Fibroblast of skin of right biceps (primary cell): ENCODE data around the gene RETREG2.

Experiments
- DNase-seq: peaks from one replicate; pipeline ENCODE4 v3.0.0-alpha.2; 2013

The RETREG2 gene

DNA sequence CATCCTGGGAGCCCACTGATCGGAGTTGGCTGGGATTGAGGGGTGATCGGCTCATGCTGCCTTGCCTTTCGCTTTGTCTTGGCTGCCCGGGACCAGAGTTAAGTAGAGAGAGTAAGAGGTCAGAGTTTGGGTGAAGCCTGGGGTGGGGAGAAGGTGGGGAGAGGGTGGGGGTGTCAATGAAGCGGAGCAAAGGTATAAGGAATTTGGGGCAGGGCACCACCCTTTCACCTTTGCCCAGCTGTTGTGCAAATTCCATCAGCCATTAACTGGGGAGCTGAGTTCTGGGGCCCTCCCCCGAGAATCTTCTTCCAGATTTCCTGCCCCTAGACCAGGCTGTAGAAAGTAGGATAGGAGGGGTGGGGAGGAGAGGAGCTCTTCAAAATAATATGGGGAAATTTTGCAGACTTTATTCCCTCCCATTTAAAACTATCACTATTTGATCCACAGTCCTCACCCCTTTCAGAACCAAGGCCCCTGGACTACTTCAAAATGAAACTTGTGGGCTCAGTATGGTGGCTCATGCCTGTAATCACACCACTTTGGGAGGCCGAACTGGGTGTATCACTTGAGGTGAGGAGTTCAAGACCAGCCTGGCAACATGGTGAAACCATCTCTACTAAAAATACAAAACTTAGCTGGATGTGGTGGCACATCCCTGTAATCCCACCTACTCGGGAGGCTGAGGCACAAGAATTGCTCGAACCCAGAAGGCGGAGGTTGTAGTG, 8.0 kb upstream of the RETREG2 start, which contains the start of gene SLC23A3:
TSS of gene SLC23A3 (minus strand) at position 100 of the 725 bp plus-strand sequence. CDS start at position 55, 45 bp downstream.
- DNase-seq, result no peak

DNA sequence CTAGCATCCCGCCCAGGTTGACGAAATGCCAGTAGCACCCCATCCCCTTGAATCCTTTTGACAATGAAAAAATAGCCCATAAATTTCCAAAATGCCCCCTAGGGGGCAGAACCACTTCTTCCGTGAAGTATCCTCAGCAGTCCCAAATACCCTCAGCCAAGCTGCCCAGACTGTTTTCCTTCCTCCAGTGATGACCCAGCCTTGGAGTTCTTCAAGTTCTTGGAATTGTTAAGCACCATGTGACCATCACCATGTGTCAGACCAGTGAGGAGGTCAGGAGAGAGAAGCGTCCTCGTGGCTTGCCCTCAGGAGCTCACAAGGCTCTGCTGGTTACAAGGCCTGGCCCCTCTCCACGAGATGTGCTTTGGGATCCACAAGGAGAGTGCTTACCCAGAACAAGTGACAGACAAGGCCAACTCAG, 6.8 kb upstream of the RETREG2 start:
- DNase-seq, result peak; percentile 72

- no peak for DNase-seq
These were observed 5.6 kb upstream of the RETREG2 start for GRCh38 chr2:219172231-219173154.

DNA sequence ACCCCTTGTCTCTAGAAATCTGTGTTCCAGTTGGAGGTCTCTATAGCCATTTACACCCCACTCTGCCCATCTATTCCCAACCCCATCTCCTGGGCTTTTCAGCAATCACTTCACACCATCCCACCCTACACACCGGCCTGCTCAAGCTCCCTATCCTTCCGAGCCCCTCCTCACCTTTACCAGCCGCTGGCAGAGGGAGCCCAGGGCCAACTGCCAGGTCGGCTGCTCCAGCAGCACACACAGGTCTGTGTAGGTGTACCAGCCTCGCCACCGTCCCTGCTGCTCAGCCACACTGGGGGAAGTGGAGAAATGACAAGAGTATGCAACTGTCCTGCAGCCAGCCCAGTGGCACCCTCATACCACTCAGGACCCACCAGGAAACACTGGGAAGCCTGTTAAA, 4.9 kb upstream of the RETREG2 start:
- no peak for DNase-seq

GRCh38 chr2:219174146-219174545, 3.9 kb upstream of the RETREG2 start:
- DNase-seq, result no peak

- DNase-seq, result no peak
These were observed 3.3 kb upstream of the RETREG2 start for GRCh38 chr2:219174801-219175200.

DNA sequence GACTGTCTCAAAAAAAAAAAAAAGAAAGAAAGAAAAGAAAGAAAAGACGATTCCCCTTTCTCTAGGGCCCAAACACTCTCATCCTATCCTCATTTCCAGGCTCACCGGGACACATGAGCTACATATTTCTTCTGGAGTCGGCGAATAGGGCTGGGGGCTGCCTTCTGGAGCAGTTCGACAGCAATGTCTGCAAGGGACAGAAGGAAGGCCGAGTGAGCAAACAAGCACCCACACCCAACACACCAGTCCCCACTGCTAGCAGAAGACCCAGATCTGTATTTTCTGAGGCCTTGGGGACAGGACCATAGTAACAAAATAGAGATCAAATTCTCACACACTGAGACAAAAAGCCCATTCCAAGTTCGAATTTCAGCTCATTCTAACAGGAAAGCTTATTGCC, 2.6 kb upstream of the RETREG2 start:
- DNase-seq, result no peak

DNA sequence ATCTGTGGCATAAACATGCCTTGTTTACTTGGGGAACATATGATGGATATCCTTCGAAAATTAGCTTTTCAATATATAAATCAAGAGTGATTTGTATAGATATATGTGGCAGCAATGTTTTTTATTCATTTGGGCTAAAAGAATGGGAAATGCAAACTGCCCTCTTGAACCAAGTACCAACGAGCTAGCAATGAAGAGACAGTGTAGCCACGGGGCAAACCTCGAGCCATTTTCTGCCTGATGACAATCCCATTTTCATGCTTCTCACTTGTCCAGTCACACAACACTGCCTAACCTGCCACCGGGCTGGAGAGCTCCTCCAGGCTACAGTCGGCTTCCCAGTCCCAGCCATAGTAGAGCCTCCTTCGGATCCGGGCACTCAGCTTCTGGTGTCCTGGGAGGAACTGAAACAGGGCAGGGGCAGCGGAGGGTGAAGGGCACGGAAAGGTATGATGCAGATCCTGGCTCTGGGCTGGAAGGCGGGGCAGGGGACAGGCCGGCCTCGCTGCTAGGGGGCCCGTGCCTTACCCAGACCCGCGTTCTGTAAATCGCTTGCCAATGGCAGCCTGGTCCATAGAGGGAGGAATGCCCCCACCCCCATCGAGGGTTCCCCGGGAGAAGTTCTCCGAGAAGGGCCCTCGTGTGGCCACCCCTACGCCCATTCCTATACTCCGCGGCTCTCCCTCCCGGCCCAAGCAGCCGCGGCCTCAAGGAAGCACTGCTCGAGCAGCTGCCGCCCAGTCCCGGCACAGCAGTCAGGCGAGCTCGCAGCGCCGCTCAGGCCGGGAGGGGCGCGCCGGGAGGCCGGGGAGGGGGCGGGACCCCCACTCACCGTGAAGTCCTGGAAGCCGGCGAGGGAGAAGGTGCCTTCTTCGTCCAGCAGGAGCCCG, 1.9 kb upstream of the RETREG2 start:
- peak; percentile 29 for DNase-seq

- peak; percentile 82 for DNase-seq
These were observed 1.1 kb upstream of the RETREG2 start, which contains the start of gene CNPPD1 for GRCh38 chr2:219176818-219177551. Gene CNPPD1 (minus strand): TSS chr2:219176925. CDS start chr2:219176828, 97 bp downstream.

GRCh38 chr2:219178377-219179175, 501 bp downstream of the RETREG2 start:
- peak; percentile 15 for DNase-seq

DNA sequence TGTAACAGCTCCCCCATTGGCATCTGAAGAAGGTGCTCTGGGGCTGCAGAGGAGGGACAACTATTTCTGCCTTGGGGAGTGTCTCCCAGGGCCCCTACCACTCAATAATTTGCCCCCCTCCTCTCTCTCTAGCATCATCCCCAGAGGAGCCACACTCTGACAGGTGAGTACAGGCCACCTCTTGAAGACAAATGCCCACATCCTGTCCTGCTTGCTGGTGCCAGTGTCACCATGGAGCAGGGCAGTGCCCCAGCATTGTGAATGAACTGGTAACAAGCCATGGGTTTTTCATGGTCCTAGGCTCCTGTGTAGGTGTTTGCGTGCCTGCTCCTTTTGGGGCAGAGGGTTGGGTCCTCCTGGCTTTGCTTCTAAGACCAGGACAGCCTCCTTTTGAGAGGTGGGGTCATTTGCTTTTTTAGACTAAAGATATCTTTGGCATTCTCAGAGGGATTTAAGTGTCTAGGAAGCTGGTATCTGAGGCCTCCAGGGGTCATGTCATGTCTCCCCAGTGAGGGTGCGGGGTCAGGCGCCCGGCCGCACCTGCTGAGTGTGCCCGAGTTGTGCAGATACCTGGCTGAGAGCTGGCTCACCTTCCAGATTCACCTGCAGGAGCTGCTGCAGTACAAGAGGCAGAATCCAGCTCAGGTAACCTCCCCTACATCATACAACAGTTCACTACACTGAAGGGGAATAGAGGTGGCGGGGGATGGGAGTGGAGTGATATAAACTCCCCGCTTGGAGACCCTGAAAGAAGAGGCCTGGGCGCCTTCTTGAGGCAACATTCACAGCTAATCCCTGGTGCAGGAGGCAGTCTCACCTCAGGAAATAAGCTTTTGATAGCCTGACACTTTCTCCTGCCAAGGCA, 1.8 kb downstream of the RETREG2 start:
- DNase-seq, result no peak

GRCh38 chr2:219180961-219181360, 2.9 kb downstream of the RETREG2 start:
- no peak for DNase-seq

GRCh38 chr2:219181531-219181930, 3.5 kb downstream of the RETREG2 start:
- no peak for DNase-seq

DNA sequence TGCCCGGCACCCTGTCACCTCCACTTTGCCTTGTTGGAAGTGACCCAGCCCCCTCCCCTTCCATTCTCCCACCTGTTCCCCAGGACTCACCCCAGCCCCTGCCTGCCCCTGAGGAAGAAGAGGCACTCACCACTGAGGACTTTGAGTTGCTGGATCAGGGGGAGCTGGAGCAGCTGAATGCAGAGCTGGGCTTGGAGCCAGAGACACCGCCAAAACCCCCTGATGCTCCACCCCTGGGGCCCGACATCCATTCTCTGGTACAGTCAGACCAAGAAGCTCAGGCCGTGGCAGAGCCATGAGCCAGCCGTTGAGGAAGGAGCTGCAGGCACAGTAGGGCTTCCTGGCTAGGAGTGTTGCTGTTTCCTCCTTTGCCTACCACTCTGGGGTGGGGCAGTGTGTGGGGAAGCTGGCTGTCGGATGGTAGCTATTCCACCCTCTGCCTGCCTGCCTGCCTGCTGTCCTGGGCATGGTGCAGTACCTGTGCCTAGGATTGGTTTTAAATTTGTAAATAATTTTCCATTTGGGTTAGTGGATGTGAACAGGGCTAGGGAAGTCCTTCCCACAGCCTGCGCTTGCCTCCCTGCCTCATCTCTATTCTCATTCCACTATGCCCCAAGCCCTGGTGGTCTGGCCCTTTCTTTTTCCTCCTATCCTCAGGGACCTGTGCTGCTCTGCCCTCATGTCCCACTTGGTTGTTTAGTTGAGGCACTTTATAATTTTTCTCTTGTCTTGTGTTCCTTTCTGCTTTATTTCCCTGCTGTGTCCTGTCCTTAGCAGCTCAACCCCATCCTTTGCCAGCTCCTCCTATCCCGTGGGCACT, 4.5 kb downstream of the RETREG2 start:
- DNase-seq, result no peak

- no peak for DNase-seq
These were observed 5.2 kb downstream of the RETREG2 start for GRCh38 chr2:219183151-219183772.

- DNase-seq, result no peak
These were observed 6.0 kb downstream of the RETREG2 start for GRCh38 chr2:219184121-219184520.

GRCh38 chr2:219186754-219187456, 8.8 kb downstream of the RETREG2 start:
- DNase-seq, result no peak

DNA sequence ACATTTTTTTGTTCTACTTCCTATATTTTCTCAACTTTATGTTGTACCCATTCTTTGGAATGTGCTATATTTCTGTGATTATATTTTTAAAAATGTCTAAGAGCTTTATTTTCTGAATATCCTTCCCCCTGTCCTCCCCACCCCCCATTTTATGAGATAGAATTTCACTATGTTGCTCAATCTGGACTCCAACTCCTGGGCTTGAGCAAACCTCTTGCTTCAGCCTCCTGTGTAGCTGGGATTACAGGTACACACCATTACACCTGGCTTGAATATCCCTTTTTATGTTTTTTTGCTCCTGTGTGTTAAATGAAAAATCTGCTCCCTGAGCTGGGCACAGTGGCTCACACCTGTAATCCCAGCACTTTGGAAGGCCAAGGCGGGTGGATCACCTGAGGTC, 19.3 kb downstream of the RETREG2 start:
- DNase-seq, result no peak
